ENCODE data around the gene MED16.
A peak's percentile ranks its signal among the peaks of the same experiment; 100 is the strongest.

Gene MED16

DNA sequence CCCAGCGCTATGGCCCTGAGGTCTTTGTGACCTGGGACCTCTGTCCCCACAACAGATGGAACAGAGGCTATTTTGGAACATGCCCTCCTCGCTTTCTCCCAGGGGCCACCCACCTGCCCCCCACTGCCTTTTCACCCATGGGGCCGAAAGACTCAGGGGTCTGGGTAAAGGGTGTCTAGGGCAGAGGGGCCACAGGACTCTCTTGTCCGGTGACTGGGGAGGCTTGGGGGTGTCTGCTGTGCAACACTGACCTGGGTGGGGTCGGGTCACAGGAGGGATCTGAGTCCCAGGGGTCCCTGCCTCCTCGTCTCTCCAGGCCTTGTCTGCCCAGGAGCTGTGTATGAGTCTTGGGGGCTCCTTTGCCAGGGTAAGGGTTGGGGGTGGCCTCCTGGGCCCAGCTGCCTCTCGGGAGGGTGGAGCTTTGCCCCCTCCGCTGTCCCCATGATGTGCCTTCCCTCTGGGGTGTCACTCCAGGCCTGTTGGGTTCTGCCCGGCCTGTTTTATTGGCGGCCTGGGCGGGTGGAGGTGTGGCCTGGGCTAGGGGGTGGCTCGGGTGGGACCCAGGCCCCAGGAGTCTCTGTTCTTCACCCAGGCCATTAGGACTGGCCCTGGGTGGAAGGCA, 34.9 kb upstream of the MED16 start:
- no peak for DNase-seq (ENCODE audit: low read depth in 2 of 2)

DNA sequence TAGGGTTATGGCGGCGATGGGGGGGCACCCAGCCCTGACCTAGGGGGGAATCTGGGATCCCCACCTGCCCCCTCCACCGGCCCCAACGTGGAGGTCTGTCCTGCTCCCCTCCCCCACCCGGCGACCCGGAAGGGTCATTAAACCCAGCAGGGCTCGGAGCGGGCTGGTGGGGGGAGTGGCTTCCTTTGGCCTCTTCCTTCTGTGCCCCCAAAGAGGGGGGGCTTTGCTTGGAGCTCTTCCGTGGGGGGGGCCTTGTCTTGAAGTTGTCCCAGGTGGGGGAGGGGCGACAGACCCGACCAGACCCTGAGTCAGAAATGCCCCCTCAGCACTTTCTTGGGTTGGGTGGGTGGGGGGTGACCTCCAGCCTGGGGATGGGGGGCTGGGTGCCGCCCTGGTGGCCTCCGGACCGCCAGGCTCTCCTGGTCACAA, 34.4 kb upstream of the MED16 start:
- no peak for DNase-seq (ENCODE audit: low read depth in 2 of 2)

DNA sequence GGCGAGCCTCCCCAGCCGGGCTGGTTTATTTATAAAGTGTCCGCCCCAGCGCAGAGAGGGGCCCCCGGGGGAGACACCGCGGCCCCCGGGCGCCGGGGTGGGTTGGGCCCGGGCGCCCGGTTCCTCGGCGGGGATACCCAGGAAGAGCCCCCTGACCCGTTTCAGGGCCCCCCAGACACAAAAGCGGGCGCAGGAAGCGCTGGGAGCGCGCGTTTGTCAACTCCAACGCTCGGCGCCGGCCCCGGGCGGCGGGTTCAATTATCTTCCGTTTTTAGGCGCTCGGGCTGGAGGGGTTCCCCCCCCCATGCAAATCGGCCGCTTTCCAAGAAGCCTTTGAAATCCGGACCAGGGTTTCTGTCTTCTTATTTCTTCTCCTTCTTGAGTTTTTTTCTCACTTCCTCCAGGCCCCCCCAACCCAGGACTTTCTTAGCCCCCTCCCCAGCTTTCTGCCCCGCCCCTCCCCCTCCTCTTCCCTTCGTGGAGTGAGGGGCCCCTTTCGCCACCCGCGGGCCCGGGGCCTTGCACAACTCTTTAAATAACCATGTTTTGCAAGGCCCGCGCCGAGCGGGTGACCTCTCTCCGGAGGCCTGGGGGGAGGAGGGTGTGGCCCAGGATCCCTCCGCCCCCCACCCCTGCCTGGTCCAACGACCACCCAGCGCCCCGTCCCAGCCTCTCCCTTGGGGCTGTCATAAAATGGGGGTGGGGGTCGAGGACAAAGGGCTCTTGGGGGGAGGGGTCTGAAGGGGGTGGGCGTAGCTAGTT, 33.8 kb upstream of the MED16 start:
- peak in 1 of 2 donors; percentile 44 for DNase-seq (ENCODE audit: low read depth in 2 of 2)

DNA sequence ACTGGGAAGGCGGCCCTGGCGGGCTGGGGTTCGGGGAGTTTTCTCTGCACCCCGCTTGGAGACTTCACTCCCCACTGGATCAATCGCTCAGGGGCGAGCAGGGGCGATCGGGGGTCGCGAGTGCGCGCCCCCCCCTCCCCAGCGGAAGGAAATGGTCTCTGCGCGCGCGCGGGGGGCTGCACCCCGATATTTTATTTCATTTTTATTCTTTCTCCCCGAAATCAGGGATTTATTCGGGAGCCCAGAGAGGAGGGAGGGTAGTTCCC, 33.3 kb upstream of the MED16 start:
- DNase-seq (ENCODE audit: low read depth in 2 of 2): no peak

DNA sequence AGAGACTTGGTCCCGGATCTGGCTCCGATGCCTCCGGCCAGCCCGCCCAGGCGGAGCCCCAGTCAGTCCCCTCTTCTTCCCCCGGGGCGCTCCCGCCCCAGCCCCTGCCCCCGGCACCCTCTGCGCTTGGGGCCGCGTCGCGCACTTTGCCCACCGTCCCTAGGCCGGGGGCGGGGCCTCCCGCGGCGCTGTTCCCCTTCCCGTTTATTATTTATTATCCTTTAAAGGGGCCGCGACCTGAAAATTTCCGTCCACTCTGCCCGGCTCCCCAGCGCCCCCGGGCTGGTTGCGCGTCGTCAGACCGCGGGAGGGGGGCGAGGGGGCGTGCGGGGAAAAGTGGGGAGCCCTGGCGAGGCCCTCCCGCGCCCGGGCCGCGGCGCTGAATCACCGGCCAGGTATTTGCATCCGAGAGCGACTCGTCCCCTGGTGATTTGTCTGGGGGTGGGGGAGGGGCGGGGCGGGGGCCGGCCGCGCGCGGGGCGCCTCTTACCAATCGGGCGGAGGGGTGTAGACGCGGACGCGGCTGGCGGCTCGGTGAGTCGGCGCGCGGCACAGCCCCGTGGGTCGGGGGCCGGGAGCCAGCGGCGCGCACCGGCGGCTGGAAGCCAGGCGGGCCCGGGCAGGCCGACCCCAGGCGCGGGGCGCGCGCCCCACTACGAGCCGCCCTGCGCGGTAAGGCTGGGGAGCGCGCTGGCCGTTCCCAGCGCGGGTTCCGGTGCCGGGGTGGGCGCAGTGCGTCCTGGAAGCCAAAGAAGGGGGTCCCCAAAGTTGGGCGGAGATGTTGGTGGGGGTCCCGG, 32.7 kb upstream of the MED16 start, which contains the start of gene ARID3A:
Gene ARID3A (plus strand): TSS at position 510 of the 797 bp plus-strand sequence. CDS start 3,494 bp downstream, outside the sequence.
- peak; percentile 64 to 66 for DNase-seq (ENCODE audit: low read depth in 2 of 2)

DNA sequence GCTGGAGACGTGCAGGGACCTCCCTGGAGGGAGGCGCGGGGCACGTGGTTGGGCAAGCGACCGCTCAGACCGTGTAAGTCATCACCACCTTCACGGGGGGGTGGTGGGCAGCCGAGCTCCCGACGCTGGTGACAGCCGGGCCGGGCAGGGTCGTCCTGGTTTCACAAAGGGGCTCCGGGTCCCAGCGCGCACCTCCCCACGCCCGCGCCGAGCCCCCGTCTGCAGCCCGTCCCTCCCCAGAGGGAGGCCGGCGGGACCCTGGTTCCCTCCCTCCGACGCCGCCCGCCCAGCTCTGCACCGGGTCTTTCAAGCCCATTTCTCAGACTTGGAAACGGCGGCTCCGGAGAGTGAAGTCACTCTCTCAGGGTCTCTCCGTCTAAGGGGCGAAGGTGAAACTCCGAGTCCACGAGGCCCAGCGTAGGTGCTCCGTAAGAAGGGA, 32.1 kb upstream of the MED16 start:
- DNase-seq (ENCODE audit: low read depth in 2 of 2): no peak

DNA sequence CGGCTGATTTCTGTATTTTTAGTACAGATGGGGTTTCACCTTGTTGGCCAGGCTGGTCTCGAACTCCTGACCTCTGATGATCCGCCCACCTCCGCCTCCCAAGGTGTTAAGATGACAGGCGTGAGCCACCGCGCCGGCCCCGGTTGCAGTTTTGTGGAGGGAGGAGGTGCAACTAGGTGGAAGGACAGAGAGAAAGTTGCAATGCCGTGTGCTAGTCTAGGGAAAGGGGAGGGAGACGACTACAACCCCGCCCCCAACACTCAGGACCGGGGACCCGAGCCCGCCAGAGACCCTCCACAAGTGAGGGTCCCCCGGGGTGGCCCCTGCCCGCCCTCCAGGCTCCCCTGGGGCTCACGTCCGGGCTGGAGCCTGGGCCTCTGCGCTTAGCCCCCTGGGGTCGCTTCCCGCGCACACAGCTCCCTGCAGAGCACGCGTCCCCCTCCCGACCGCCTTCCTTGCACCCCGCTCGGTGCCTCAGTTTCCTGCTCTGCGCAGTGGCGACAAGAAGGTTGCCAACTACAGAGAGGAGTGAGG, 31.6 kb upstream of the MED16 start:
- no peak for DNase-seq (ENCODE audit: low read depth in 2 of 2)

DNA sequence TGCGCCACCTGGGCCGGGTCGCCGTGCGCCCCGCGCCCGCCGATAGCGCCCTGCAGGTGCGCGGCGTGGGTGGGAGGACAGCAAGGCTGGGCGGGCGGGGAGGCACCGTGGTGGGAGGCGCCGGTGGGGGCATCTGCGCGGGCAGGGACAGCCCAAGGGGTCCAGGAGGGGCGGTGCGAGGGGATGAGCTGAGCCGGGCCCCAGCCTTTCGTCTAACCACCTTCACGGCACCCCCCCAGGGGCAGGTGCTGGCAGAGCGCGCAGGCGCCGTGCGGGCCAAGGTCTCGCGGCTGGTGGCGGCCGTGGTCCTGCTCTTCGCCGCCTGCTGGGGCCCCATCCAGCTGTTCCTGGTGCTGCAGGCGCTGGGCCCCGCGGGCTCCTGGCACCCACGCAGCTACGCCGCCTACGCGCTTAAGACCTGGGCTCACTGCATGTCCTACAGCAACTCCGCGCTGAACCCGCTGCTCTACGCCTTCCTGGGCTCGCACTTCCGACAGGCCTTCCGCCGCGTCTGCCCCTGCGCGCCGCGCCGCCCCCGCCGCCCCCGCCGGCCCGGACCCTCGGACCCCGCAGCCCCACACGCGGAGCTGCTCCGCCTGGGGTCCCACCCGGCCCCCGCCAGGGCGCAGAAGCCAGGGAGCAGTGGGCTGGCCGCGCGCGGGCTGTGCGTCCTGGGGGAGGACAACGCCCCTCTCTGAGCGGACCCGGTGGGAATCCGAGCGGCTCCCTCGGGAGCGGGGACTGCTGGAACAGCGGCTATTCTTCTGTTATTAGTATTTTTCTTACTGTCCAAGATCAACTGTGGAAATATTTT, 27.3 kb upstream of the MED16 start:
- DNase-seq (ENCODE audit: low read depth in 2 of 2): peak in 1 of 2 donors; percentile 58

DNA sequence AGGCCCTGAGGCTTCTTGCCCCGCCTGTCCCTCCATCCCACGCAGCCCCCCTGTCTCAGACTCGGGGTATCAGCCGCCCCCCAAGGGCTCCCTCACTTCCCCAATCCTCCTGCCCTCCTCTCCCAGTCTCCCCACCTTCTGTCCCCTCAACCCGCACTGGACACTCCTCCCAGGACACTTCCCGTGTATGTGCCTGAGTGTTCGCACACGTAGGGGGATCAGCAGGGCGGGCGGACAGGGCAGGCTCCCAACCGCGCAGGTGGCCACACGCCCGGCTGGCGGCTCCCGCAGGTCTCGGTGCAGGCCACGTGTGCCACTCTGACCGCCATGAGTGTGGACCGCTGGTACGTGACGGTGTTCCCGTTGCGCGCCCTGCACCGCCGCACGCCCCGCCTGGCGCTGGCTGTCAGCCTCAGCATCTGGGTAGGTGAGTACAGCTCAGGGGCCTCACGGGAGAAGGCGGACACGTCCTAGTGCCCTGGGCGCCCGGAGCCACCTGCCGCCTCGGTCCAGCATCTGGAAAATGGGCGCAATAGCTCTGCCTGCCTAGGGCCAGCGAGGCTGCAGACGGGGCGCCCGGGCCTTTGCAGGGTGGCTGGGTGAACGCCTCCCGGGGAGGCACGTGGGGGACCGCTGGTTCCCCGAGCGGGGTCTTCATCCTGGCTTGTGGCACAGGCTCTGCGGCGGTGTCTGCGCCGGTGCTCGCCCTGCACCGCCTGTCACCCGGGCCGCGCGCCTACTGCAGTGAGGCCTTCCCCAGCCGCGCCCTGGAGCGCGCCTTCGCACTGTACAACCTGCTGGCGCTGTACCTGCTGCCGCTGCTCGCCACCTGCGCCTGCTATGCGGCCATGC, 26.4 kb upstream of the MED16 start:
- DNase-seq (ENCODE audit: low read depth in 2 of 2): no peak

DNA sequence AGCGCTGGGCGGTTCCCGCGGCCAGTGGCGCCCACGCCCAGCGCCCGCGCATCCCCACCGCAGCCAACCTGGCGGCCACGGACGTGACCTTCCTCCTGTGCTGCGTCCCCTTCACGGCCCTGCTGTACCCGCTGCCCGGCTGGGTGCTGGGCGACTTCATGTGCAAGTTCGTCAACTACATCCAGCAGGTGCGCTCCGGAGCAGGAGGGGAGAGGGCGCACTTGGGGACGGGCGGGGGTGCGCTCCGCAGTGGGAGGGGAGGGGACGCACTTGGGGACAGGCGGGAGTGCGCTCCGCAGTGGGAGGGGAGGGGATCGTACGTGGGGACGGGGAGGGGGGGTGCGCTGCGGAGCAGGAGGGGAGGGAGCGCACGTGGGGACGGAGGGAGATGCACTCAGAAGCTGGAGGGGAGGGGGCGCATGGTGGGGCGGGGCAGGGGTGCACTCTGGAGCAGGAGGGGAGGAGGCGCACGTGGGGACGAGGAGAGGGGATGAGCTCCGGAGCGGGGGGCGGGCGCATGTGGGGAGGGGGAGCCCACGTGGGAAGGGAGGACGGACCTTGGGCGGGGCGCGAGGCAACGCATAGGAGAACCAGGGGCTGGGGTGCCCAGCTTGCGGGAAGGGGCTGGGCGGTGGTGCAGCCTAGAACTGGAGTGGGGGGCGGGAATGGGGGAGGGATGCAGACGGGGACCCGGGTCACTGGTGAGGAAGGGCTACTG, 25.7 kb upstream of the MED16 start:
- DNase-seq (ENCODE audit: low read depth in 2 of 2): peak in 1 of 2 donors; percentile 53

DNA sequence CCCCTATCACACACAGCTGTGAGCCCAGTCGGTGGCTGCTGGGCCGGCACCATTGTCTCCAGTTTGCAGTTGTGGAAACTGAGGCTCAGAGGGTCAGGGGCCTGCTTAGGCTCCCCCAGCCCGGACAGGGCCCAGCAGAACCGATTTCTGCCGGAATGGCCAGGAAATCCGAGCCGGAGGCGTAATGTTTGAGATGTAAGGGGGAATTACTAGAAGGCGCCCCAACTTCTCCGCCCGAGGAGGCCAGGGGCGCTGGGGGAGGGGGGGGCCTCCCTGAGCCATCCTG, 25.1 kb upstream of the MED16 start:
- no peak for DNase-seq (ENCODE audit: low read depth in 2 of 2)

DNA sequence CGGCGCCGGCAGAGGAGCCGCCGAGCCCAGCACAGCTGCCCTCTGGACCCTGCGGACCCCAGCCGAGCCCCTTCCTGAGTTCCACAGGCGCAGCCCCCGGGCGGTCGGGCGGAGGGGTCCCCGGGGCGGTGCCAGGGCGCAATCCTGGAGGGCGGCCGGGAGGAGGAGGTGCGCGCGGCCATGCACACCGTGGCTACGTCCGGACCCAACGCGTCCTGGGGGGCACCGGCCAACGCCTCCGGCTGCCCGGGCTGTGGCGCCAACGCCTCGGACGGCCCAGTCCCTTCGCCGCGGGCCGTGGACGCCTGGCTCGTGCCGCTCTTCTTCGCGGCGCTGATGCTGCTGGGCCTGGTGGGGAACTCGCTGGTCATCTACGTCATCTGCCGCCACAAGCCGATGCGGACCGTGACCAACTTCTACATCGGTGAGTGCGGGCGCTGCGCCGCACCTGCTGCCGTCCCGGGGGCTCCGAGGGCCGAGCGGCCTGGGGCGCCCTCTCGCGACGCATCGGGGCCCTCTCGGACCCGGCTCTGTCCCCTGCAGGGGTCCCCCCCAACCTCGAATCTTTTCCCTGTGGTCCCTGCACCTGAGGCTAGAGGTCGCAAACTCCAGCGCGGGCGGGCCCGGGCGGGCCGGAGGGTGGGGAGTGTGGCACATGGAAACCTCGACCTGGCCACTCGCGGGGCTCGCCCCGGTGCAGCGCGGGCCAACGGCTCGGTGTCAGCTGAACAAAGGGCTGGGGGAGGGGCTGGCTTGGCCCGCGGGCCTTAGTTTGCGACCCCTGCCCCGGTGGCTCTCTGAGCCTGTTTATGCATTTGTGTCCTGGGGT, 24.6 kb upstream of the MED16 start, which contains the start of gene KISS1R:
Gene KISS1R (plus strand): TSS at position 11 of the 829 bp plus-strand sequence. CDS start 170 bp downstream, at position 181.
- DNase-seq (ENCODE audit: low read depth in 2 of 2): no peak

DNA sequence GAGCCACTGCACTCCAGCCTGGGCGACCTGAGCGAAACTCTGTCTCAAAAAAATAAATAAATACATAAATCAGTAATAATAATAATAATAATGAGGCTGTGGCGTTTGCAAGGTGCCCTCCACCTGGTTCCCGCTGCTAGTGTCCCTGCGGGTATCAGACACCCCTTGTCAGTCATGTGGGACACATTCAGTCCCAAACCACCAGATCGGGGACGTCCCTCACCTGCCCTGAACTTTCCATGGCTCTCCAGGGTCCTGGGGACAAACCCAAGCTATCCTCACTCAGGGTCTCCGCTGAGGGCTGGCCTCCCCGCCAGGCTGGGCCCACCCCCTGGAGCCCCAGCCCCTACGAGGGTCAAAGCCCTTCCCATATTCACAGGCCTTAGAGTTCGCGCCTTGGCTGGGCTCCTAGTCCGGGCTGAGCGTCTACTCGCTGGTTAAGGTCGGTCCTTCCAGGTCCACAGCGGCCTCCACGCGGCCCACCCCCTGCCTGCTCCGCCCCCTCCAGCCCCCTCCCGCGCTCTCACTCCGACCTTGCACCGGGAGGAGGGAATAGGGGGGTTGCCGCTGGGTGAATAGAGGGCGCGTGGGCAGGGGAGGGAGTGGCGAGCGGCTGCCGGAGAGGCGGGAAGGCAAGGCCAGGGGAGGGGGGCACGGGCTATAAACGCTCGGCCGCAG, 23.8 kb upstream of the MED16 start:
- no peak for DNase-seq (ENCODE audit: low read depth in 2 of 2)

DNA sequence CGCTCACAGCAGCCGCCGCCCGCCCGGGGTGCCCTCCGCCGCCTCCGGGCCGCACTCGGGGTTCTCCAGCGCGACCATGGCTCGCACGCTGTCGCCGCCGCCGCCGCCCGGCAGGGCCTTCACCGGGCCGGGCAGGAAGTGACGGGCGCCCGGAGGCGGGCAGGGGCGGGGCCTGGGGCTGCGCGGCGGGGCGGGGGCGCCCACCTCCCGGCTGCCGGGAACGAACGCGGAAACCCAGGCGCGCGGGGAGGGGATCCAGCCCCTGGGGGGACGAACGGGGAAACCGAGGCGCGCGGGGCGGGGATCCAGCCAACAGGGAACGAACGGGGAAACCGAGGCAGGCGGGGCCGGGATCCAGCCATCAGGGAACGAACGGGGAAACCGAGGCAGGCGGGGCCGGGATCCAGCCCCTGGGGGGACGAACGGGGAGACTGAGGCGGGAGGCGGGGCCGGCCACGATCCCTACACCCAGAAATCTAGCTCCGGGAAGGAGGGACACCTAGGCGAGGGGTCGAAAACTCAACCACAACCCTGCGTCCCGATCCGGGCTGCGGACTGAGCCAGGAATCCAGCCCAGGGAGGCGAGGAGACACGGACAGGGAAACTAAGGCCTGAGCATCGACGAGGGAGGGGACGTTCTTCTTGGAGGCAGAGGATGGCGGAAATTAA, 20.2 kb upstream of the MED16 start, which contains the start of gene R3HDM4:
Gene R3HDM4 (minus strand): TSS at position 140 of the 669 bp plus-strand sequence. CDS start 62 bp downstream, at position 78.
- DNase-seq (ENCODE audit: low read depth in 2 of 2): peak; percentile 74 to 78

DNA sequence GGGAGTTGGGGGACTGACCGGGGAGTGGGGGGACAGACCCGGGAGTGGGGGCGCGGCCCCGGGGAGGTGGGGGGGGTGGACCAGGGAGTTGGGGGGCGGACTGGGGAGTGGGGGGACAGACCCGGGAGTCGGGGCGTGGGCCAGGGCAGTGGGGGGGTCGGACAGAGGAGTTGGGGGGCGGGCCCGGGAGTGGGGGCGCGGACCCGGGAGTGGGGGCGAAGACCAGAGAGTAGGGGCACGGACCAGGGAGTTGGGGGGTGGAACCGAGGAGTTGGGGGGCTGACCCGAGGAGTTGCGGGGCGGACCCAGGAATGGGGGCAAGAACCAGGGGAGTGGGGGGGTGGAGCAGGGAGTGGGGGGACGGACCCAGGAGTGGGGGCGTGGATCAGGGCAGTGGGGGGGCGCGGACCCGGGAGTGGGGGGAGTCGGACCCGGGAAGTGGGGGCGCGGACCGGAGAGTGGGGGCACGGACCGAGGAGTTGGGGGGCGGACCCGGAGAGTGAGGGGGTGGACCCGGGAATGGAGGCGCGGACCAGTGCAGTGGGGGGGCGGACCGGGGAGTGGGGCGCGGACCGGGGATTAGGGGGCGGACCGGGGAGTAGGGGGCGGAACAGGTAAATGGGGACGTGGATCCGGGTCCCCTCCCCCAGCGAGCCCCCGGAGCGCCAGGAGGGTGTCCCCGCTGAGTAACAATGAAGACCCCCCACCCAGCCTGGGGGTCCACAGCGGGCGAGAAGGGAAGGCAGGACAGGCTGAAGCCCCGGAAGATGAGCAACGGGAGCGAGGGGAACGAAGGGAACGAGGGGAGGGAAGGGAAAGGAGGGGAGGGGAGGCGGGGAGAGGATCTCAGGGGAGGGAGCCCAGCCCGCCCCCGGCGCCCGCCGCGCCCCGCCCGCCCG, 19.4 kb upstream of the MED16 start:
- DNase-seq (ENCODE audit: low read depth in 2 of 2): no peak

DNA sequence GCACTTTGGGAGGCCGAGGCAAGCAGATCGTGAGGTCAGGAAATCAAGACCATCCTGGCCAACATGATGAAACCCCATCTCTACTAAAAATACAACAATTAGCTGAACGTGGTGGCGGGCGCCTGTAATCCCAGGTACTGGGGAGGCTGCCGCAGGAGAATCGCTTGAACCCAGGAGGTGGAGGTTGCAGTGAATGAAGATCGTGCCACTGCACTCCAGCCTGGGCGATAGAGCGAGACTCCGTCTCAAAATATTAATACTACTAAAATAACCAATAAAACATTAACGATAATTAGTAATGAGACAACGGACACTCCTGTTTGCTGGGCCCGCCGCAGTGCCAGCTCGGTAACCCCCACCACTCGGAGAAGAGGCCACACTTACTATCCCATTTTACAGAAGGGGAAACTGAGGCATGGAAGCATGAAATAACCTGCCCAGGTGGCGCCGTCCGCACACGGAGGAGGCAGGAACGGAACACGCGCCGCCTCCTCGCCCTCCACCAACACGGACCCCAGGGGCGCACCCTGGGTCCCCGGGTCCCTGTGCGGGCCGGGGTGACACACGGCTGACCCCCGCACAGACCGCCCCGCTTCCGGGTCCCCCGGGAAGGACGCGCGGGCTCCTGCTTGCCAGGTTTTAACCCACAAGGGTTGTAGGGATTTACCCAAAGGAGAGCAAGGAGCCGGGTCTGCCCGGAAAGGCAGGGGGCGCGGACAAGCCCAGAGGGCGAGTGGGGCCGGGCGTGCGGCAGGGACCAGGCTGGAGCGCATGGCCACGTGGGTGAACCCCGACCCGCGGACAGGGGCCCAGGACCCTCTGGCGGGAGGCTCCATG, 18.4 kb upstream of the MED16 start:
- DNase-seq (ENCODE audit: low read depth in 2 of 2): no peak
